Bronchial smooth muscle cell (primary cell): Measurements from ENCODE around the gene MNX1. TPM values are rescaled to one million over a fixed set of nuclear protein-coding genes. Genes with fewer than 3 reads are reported as not detected.

Source experiments
- total RNA-seq: library from RNA; depleted of rRNA; stranded (reverse); fragments of >200 nt; gene quantifications from 2 replicates; pipeline ENCODE4 v1.2.1, GENCODE V29; 2014

The MNX1 gene
- total RNA-seq = not detected in 2 replicates

DNA sequence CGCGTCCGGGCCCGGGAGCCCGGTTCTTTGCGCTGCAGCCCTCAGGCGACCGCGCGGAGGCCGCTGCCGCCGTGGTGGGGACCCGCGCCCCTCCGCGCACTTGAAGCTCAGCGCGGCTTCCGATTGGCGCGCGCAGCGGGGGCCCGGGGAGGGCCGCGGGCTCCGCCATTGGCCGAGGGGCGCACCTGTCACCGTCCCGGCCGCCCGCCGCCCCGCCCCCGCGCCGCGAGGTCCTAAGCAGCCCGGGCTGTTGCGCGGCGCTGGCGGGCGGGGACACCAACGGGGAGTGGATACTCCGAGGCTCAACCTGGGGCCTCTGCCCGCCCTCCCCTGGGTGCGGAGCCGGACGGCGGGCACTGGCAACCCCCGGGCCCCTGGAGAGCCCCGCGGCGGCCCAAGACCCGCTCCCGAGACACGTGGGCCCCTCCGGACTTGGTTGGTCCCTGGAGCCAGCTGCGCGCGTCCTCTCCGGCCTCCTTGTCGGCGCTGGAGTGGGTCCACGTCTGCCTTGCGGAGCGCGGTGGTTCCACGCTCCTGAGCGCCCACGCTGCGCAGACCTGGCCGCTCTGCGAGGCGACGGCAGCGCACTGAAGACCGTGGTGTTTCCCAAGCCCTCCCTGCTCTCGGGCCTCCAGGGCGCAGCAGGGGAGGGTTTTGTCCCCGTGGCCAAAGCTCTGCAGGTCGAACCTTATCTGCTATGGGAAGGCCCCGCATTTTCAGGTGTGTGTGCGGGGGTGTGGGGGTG is at the start of gene MNX1:
Gene MNX1 (minus strand): TSS at position 76 of the 745 bp plus-strand sequence. CDS start 313 bp downstream, outside the sequence.

Other genes with a start within 250 kb of the MNX1 start
- 24.8 and 45.1 TPM in 2 replicates for gene LMBR1, start 117.5 kb downstream of the MNX1 start, total RNA-seq
- 9.6 and 10.6 TPM in 2 replicates for gene NOM1, start 61.0 kb downstream of the MNX1 start, total RNA-seq
- gene UBE3C, start 128.3 kb upstream of the MNX1 start, total RNA-seq = 36.0 and 59.7 TPM in 2 replicates